OCI-LY3 (cell line): Measurements from ENCODE around the gene SLC6A2.

ENCODE experiments used
- EZH2phosphoT487 ChIP-seq: fragments of 200-600 bp; shearing (Covaris generic); IDR thresholded peaks from 2 replicates; pipeline ENCODE4 v1.6.1; 2018; ENCODE audit warnings: antibody characterized with exemption, mixed run types, low read depth
- TF ChIP-seq, protein P1 (sequence below): fragments of 200-600, 300-600 bp; sonication (generic); IDR thresholded peaks from 2 replicates; pipeline ENCODE4 v1.5.1; 2014; ENCODE audit warnings: antibody characterized with exemption, low read length, low read depth

- TF ChIP-seq, protein P1, sequence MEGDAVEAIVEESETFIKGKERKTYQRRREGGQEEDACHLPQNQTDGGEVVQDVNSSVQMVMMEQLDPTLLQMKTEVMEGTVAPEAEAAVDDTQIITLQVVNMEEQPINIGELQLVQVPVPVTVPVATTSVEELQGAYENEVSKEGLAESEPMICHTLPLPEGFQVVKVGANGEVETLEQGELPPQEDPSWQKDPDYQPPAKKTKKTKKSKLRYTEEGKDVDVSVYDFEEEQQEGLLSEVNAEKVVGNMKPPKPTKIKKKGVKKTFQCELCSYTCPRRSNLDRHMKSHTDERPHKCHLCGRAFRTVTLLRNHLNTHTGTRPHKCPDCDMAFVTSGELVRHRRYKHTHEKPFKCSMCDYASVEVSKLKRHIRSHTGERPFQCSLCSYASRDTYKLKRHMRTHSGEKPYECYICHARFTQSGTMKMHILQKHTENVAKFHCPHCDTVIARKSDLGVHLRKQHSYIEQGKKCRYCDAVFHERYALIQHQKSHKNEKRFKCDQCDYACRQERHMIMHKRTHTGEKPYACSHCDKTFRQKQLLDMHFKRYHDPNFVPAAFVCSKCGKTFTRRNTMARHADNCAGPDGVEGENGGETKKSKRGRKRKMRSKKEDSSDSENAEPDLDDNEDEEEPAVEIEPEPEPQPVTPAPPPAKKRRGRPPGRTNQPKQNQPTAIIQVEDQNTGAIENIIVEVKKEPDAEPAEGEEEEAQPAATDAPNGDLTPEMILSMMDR: no peak
- no peak for TF ChIP-seq EZH2phosphoT487
Observed at GRCh38 chr16:55641430-55642056, 14.2 kb upstream of the SLC6A2 start.
